Measurements from ENCODE around the gene BCAS4.
"Not testable (repeated sequence)": the region's sequence is repeated elsewhere in the genome, so short reads cannot be mapped to it uniquely, and the experiment has no call there.

Gene BCAS4

DNA sequence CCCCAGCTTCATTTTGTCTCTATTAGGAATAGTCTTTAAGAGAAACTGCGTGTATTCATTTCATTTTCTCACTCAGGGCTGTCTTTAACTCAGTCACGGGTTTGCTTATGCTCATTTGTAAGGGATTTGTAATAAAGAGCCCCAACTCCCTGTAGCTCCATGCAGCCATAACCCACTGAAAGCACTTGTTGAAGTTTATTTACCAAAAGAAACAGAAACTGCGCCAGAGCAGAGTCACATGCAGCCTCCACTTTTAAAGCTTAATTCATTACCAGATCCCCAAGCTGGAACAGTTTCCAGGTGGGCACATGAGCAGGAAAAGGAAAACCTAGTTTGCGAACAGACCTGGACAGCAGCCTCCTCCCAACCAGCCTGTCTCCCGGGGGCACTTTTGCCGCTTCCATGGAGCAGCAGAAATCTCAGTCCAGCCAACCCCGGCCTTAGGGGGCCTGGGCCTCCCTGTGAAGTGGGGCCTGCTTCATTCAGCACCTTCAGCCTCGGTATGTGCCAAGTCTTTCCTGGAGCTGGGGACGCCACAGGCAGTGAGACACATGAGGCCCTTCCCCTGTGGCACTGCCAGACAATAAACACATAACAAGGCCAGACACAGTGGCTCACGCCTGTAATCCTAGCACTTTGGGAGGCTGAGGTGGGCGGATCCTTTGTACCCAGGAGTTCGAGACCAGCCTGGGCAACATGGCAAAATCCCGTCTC is 4.5 kb downstream of the BCAS4 start:
- no peak for DNase-seq

DNA sequence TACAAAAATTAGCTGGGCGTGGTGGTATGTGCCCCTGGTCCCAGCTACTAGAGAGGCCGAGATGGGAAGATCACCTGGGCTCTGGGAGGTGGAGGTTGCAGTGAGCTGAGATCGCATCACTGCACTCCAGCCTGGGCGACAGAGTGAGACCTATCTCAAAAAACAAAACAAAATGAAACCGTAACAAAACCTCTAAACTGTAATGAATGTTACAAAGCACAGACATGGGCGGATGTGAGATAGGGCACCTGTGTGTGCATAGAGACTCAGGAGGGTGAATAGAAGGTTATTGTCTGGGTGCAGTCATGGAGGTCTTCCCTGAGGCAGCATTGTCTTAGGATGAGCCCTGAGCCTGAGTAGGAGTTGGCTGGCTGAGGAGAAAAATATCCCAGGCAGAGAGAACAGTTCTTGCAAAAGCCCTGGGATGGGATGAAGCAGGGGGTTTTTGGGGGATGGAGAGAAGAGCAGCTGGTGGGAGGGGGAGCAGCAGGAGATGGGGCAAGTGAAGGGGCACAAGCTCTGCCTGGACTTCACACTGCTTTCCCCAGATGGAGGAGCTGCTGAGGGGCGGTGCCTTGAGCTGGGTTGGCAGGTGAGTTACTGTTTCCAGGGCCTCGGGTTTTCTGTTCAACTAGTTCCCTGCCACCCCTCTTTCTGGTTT is 5.2 kb downstream of the BCAS4 start:
- no peak for DNase-seq

DNA sequence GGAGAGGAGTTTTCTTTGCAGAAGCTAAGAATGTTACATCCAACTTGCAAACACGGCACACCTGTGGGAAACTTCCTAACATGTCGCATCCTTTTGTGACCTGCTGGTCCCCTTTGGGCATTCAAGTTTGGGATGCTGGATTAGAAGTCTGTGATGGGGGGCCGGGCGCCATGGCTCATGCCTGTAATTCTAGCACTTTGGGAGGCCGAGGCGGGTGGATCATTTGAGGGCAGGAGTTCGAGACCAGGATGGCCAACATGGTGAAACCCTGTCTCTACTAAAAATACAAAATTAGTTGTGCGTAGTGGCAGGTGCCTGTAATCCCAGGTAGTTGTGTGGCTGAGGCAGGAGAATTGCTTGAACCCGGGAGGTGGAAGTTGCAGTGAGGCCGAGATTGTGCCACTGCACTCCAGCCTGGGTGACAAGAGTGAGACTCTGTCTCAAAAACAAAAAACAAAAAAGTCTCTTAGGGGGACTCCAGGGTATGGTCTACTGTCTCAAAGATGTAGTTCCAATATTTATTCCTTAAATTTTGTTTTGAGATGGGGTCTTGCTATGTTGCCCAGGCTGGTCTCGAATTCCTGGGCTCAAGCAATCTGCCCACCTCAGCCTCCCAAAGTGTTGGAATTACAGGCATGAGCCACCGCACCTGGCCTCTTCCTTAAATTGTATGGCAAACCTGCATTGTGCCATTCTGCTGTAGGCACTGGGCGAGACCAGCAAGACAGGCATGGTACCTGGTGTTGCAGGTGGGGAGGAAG is 6.3 kb downstream of the BCAS4 start:
- not testable (repeated sequence) for DNase-seq

DNA sequence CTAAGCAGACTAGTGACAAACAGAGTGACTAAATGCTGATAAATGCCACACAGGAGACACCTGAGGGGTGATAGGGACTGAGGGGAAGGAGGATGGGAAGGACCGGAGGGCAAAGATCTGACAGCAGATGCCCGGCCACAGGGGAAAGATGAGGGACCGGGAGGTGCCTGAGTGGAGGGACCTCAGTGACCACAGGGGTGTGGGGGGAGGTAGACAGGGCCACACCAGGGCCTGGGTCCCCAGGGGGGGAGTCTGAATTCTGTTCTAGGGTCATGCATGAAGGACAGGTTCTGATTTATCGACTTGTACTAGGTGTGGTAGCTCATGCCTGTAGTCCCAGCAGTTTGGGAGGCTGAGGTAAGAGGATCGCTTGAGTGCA is 6.9 kb downstream of the BCAS4 start:
- DNase-seq: no peak

- no peak for DNase-seq
These were observed 7.4 kb downstream of the BCAS4 start for GRCh38 chr20:50802289-50802688.

GRCh38 chr20:50804437-50805348 is 9.8 kb downstream of the BCAS4 start:
- no peak for DNase-seq

GRCh38 chr20:50805349-50805684 is 10.5 kb downstream of the BCAS4 start:
- no peak for DNase-seq

DNA sequence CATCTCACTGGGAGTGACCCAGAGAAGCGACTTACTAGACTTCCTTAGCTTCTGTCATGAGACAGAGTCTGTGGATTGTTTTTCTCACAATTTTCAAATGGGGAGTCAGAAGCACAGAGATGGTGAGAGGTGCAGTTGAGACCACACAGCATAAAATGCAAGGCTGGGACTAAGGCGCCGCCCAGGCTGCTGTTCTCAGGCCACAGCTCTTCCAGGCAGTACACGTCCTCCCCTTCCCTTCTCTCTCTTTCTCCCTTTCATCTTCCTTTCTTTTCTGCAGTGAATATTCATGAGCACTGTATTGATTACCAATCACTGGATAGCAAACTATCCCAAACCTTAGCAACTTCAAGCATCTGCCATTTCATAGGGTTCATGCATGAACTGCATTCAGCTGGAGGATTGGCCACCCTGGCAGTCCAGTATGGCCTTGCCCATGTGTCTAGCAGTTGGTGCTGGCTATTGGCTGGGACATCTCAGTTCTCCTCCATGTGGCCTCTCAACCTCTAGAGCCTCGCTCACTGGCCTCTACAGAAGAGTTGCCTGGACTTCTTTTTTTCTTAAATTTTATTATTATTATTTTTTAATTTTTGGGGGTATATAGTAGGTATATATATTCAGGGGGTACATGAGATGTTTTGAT is 11.4 kb downstream of the BCAS4 start:
- no peak for DNase-seq

GRCh38 chr20:50810063-50810462 is 15.2 kb downstream of the BCAS4 start:
- DNase-seq: no peak

GRCh38 chr20:50810842-50811241 is 16.0 kb downstream of the BCAS4 start:
- DNase-seq: no peak

DNA sequence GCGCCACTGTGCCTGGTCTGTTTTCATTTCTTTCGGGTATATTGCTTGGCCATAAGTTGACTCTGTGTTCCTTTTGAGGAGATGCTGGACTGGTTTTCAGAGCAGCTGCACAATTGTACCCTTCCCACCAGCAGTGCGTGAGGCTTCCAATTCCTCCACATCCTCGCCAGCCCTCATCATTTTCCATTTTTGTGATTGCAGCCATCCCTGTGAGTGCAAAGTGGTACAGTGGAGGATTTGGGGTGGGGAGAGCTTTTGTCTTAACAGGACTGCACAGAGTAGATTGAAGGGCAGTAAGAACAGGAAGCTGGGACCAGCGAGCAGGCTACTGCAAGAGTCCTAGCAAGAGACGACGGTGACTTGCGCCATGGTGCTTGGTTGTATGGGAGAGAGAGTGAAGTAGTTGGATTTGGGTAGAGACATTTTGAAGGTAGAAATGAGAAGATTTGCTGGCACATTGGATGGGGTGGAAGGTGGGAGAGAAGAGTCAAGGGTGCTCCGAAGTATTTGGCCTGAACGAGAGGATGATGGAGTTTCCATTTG is 18.3 kb downstream of the BCAS4 start:
- no peak for DNase-seq

GRCh38 chr20:50813801-50814200 is 18.9 kb downstream of the BCAS4 start:
- no peak for DNase-seq

GRCh38 chr20:50814438-50815161 is 19.7 kb downstream of the BCAS4 start:
- DNase-seq: no peak

DNA sequence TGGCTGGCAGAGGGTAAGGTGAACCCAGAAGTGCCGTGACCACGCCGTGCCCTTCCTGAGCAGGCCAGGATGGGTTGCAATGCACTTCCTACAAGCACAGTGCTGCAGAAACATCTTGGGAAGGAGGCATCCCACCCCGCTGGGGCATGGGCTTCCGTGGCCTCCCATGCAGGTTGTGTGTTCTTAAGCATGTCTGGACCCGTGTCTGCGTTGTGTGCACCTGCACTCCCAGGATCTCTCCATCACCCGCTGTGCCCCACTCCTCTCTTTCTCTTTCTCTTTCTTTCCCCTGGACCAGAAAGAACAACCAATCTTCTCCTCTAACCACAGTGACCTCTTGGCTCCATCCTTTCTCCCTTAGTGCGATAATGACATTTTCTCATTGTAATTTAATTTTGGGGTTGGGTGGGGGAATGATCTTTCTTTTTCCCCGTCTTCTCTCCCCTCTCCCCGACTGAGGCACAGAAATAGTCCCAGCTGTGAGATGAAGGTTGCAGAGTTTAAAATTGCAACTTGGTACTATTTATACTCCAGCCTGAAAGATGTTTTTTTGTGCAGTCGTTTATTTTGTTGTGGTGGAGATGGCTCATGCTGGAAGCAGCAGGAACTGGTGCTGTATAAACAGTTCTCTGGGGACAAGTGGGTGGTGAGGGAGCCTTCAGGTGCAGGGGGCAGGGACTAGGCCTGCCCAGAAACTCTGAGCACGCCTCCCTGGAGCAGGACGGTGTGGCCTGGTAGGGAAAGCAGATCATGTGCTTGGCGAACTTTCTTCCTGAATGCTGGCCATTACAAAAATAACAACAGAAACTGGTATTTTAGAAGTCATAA is 20.5 kb downstream of the BCAS4 start:
- no peak for DNase-seq

DNA sequence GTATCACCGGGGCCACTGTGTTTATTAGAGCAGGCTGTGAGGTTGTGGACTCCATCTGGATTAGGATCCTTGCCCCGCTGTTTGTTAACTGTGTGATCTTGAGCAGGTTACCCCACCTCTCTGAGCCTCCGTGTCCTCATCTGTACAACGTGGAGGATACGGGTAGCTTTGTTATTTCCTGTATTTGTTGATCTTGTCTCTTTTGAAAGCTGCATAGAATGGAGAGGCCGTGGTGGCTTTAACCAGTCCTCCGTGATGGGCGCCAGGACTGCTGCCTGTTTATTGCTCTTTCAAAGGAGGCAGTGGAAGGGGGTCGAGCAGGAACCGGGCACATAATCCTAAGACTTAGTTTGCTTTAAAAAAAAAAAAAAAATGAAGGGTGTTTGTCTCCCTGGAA is 22.9 kb downstream of the BCAS4 start:
- DNase-seq: no peak

GRCh38 chr20:50819349-50819748 is 24.5 kb downstream of the BCAS4 start:
- no peak for DNase-seq

DNA sequence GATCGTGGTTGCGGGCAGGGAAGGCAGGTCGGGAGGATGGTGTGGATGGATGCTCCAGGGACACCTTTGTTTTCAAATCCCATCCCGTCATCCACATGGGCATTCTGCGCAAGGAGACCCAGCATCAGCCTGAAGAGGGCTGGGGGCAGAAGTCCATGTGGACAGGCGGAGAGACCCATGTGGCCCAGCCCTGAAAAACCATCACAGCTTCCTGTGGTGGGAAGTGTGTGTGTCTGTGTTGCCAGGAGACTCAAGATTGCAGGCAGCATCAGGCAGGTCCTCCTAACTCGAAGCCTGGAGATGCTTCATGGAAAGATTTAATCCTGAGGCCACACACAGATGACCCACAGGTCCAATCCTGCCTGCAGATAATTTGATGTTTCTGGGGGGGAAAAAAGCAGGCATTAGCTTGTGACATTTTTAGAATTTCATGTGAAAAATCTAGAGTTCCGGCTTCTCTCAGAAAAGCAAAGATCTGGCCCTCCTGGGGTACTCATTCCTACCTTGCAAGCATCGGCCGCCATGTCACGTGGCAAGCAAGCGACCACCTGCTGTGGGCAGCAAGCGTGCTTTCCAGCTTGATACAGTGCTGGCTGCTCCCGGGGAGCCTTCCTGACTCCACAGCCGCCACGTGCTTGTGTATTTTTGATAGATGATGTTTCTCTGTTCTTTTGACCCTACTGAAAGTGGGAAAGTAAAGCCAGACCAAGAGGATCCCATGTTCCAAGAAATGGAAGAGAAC is 25.8 kb downstream of the BCAS4 start:
- no peak for DNase-seq

GRCh38 chr20:50821257-50821921 is 26.5 kb downstream of the BCAS4 start:
- DNase-seq: no peak

GRCh38 chr20:50821994-50822393 is 27.1 kb downstream of the BCAS4 start:
- DNase-seq: no peak
